Common myeloid progenitor, CD34-positive (primary cell): ENCODE measurements around the gene GRIK4.

ENCODE experiments used
- CTCF ChIA-PET: fragments of 350-600 bp; sonication (Branson Sonifier 250); formaldehyde crosslinking; loops from one replicate; lab custom pipeline; 2021; ENCODE audit warnings: antibody characterized with exemption; lab: Charles Lee
- POLR2A ChIA-PET: fragments of 350-600 bp; sonication (Branson Sonifier 250); formaldehyde crosslinking; loops from one replicate; lab custom pipeline; 2021; ENCODE audit warnings: antibody characterized with exemption; lab: Charles Lee
- DNase-seq, 3 donors: peaks; one replicate each; pipeline versions ENCODE4 v3.0.0 to v3.0.0-alpha.2; 2013
- H3K27ac ChIP-seq, 2 experiments: 1 replicate in 1 of 2; 2 replicates in 1 of 2; pipeline ENCODE4 v1.7.0; 2013; ENCODE audit warnings: inconsistent platforms in 2 of 2, low read length in 2 of 2, mild to moderate bottlenecking in 2 of 2, low read depth in 1 of 2, moderate library complexity in 1 of 2; ENCODE audit not compliant: severe bottlenecking in 2 of 2, insufficient read depth in 1 of 2, poor library complexity in 1 of 2
- H3K27me3 ChIP-seq, 5 experiments: replicated peaks in 2 of 5; 1 replicate in 3 of 5; 2 replicates in 2 of 5; pipeline versions ENCODE4 v1.6.1 to v1.7.0; 2013; ENCODE audit warnings: low read length in 4 of 5, mild to moderate bottlenecking in 2 of 5, moderate library complexity in 2 of 5, inconsistent platforms in 1 of 5; ENCODE audit not compliant: insufficient read depth in 5 of 5, control insufficient read depth in 4 of 5
- H3K36me3 ChIP-seq, 4 experiments: 1 replicate in 2 of 4; 2 replicates in 2 of 4; pipeline versions ENCODE4 v1.6.1 to v1.7.0; 2013; ENCODE audit warnings: low read length in 3 of 4, control low read depth in 1 of 4, mild to moderate bottlenecking in 1 of 4; ENCODE audit not compliant: control insufficient read depth in 4 of 4, insufficient read depth in 4 of 4
- H3K4me1 ChIP-seq, 4 experiments: 1 replicate in 3 of 4; 2 replicates in 1 of 4; pipeline versions ENCODE4 v1.6.1 to v1.7.1; 2013; ENCODE audit warnings: low read length in 3 of 4, mild to moderate bottlenecking in 3 of 4, control low read depth in 1 of 4, inconsistent platforms in 1 of 4, moderate library complexity in 1 of 4; ENCODE audit not compliant: control insufficient read depth in 4 of 4, insufficient read depth in 4 of 4; ENCODE audit errors: control extremely low read depth in 1 of 4
- H3K4me3 ChIP-seq, 7 experiments: 1 replicate in 4 of 7; 2 replicates in 3 of 7; pipeline versions ENCODE4 v1.5.1 to v1.7.0; 2013; ENCODE audit warnings: mild to moderate bottlenecking in 7 of 7, low read length in 6 of 7, moderate library complexity in 6 of 7, inconsistent platforms in 2 of 7, low read depth in 2 of 7, control low read depth in 1 of 7; ENCODE audit not compliant: insufficient read depth in 4 of 7, control insufficient read depth in 1 of 7; ENCODE audit errors: extremely low read depth in 1 of 7
- H3K9me3 ChIP-seq, 5 experiments: 1 replicate in 4 of 5; 2 replicates in 1 of 5; pipeline versions ENCODE4 v1.6.1 to v1.7.1; 2013; ENCODE audit warnings: low read length in 4 of 5, mild to moderate bottlenecking in 2 of 5, inconsistent platforms in 1 of 5, low read depth in 1 of 5, moderate library complexity in 1 of 5; ENCODE audit not compliant: control insufficient read depth in 4 of 5, insufficient read depth in 2 of 5; ENCODE audit errors: control extremely low read depth in 1 of 5
- WGBS: methylation state at CpG from one replicate; pipeline ENCODE4 v1.1.5; 2013; ENCODE audit not compliant: insufficient coverage; 5-methylcytosine and 5-hydroxymethylcytosine counted together

The GRIK4 gene

GRCh38 chr11:120525261-120526171 is 14.0 kb downstream of the GRIK4 start:
- 76% methylated on average over 13 of the region's 16 CpGs for WGBS
- POLR2A ChIA-PET = no interaction called here
- Histone ChIP-seq H3K36me3 (no peaks in the 10 kb centered on the region), H3K9me3 (no peaks in the 10 kb centered on the region), H3K4me1 (no peaks in the 10 kb centered on the region), H3K4me3 (no peak overlapping the region), H3K27ac (no peak overlapping the region), H3K27me3 (peaks cover 0 to 25% (median 18%) of the 10 kb centered on the region in 5 experiments)
- DNase-seq = no peak
- CTCF ChIA-PET = interaction anchor here (1.6 kb wide), 1 partner anchor 17 kb away, joined by 5 read pairs; no protein-coding TSS in a partner anchor

- H3K9me3 ChIP-seq = no peaks in the 10 kb centered on the region
- H3K4me1 ChIP-seq = no peaks in the 10 kb centered on the region
- H3K27me3 ChIP-seq = peaks cover 0 to 25% (median 18%) of the 10 kb centered on the region in 5 experiments
- CTCF ChIA-PET = no interaction called here
- H3K36me3 ChIP-seq = no peaks in the 10 kb centered on the region
- H3K4me3 ChIP-seq = no peak overlapping the region
- H3K27ac ChIP-seq = no peak overlapping the region
- DNase-seq = no peak
- POLR2A ChIA-PET = no interaction called here
- 97% methylated on average over 8 of the region's 10 CpGs for WGBS
These were observed 14.7 kb downstream of the GRIK4 start for GRCh38 chr11:120526241-120526640.

DNA sequence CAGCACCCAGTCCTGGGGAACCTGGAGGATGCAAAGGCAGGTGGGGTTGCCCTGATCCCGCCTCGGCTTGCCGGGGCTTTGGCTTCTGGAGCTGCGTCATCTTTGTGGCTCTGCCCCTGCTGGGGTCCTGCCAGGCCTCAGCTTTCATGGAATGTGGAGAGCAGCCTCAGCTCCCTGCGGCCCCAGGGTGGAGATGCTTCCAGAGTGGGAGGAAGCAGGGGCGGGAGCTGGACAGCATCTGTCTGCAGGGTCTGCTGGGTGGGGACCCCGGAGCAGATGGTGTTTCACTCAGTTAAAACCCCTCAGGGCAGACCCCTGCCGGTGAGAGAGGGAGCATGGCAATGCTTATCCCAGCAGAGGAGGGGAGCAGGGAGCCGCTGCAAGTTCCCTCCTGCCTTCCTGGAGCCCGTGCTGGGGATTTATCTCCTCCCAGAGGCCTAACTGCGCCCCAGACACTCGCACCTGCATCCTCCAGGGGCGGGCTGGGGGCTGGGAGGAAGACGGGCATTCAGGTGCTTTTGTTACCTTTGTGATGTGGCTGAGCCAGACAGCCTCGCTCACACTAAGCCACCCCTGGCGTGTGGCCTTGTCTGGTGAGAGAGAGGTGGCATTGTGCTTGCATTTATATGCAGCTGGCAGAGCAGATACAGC is 15.7 kb downstream of the GRIK4 start:
- no peak for DNase-seq
- H3K27me3 ChIP-seq = peaks cover 0 to 25% (median 20%) of the 10 kb centered on the region in 5 experiments

DNA sequence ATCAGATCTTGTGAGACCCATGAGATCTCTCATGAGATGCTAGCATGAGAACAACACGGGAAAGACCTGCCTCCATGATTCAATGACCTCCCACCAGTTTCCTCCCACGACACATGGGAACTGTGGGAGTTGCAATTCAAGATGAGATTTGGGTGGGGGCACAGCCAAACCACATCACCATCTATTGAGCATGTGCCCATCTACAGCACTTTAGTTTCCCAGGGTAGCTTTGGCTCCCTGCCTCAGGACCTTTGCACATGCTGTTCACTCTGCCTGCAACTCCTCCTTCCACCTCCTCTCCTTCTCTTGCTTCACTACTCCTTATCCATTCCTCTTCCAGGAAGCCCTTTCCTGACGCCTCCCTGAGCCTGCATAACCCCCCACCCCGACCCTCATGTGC is 17.2 kb downstream of the GRIK4 start:
- H3K4me1 ChIP-seq = no peaks in the 10 kb centered on the region
- no peaks in the 10 kb centered on the region for H3K36me3 ChIP-seq
- no peak overlapping the region for H3K4me3 ChIP-seq
- 84% methylated on average over 3 of the region's 4 CpGs for WGBS
- H3K27me3 ChIP-seq = peaks cover 0 to 18% (median 11%) of the 10 kb centered on the region in 5 experiments
- POLR2A ChIA-PET = no interaction called here
- H3K27ac ChIP-seq = no peak overlapping the region
- CTCF ChIA-PET = no interaction called here
- no peak for DNase-seq
- no peaks in the 10 kb centered on the region for H3K9me3 ChIP-seq

More for the DNA sequence above, 15.7 kb downstream of the GRIK4 start:
- WGBS = 78% methylated on average over 11 of the region's 16 CpGs
- Histone ChIP-seq H3K4me1 (no peaks in the 10 kb centered on the region), H3K27ac (no peak overlapping the region), H3K4me3 (no peak overlapping the region), H3K36me3 (no peaks in the 10 kb centered on the region), H3K9me3 (no peaks in the 10 kb centered on the region)
- ChIA-PET POLR2A (no interaction called here), CTCF (interaction anchor here (1.4 kb wide), 1 partner anchor 158 kb away, joined by 3 read pairs; no protein-coding TSS in a partner anchor)

DNA sequence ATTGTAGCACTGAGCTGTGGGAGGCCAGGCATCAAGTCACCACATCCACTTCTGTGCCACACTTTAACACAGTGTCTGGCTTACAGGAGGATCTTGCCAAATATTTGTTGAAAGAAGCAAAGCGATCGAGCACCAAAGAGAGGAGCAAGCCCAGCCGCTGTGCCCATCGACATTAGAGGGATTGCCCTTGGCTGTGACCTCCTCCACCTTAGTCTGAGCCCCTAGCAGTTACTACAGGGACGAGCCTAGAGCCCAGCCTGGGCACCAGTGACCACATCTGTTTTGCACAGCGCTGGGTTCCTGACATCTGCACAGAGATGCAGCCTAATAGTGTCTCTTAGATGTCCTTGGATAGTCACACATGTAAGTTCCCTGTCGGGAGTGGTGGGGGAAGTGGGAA is 17.7 kb downstream of the GRIK4 start:
- POLR2A ChIA-PET = no interaction called here
- CTCF ChIA-PET = no interaction called here
- no peak overlapping the region for H3K4me3 ChIP-seq

DNA sequence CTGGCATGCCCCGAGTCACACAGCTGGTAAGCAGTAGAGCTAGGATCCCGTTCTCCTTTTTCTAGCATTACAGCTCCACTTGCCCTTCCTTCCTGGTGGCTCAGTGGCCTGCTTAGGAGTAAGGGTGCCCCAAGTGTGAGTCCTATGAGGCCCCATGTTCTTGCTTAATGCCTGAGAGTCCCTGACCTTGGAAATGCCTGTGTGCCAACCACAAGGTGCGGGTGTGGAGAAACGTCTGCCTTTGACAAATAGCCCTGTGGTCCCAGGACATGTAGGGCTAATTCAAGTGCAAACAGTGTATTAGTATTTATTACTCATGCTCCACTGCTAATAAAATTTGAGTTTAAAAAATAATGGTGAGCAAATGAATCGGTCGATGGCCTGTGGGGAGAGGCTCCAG is 18.4 kb downstream of the GRIK4 start:
- 100% methylated on average over 3 of the region's 6 CpGs for WGBS
- H3K27ac ChIP-seq = no peak overlapping the region
- H3K4me3 ChIP-seq = no peak overlapping the region
- no peaks in the 10 kb centered on the region for H3K36me3 ChIP-seq
- H3K27me3 ChIP-seq = peaks cover 0 to 14% (median 9%) of the 10 kb centered on the region in 5 experiments
- no peaks in the 10 kb centered on the region for H3K9me3 ChIP-seq
- ChIA-PET CTCF (no interaction called here), POLR2A (no interaction called here)
- no peak for DNase-seq
- no peaks in the 10 kb centered on the region for H3K4me1 ChIP-seq

More for the DNA sequence above, 17.7 kb downstream of the GRIK4 start:
- Histone ChIP-seq H3K4me1 (no peaks in the 10 kb centered on the region), H3K27me3 (peaks cover 0 to 16% (median 11%) of the 10 kb centered on the region in 5 experiments), H3K36me3 (no peaks in the 10 kb centered on the region), H3K27ac (no peak overlapping the region), H3K9me3 (no peaks in the 10 kb centered on the region)
- 96% methylated on average over 5 of the region's 7 CpGs for WGBS
- DNase-seq = no peak
